GM20000 (cell line): ENCODE data around the gene CSRP1.
"Not testable (repeated sequence)": the region's sequence is repeated elsewhere in the genome, so short reads cannot be mapped to it uniquely, and the experiment has no call there.

ENCODE experiments used
- DNase-seq: peaks from one replicate; pipeline ENCODE4 v3.0.0; 2012; ENCODE audit warnings: low spot score
- CTCF ChIP-seq: IDR thresholded peaks from 2 replicates; pipeline ENCODE4 v1.5.1; 2012; ENCODE audit warnings: mild to moderate bottlenecking, control low read depth; ENCODE audit errors: extremely low read depth, missing control alignments

The CSRP1 gene

GRCh38 chr1:201475915-201476669 is 30.8 kb downstream of the CSRP1 start:
- no peak for DNase-seq
- no peak for TF ChIP-seq CTCF

- no peak for DNase-seq
- TF ChIP-seq CTCF, result no peak
Observed at GRCh38 chr1:201475130-201475529, 31.8 kb downstream of the CSRP1 start.

- TF ChIP-seq CTCF, result no peak
- DNase-seq, result no peak
Observed at GRCh38 chr1:201473296-201473695, 33.6 kb downstream of the CSRP1 start.

- DNase-seq, result not testable (repeated sequence)
Observed at GRCh38 chr1:201472321-201472720, 34.6 kb downstream of the CSRP1 start.

- DNase-seq, result no peak
- no peak for TF ChIP-seq CTCF
Observed at GRCh38 chr1:201471772-201472171, 35.2 kb downstream of the CSRP1 start.

GRCh38 chr1:201470581-201470980 is 36.3 kb downstream of the CSRP1 start:
- no peak for DNase-seq
- TF ChIP-seq CTCF, result no peak

GRCh38 chr1:201469645-201470074 is 37.3 kb downstream of the CSRP1 start:
- DNase-seq, result no peak
- no peak for TF ChIP-seq CTCF
